Activated CD4-positive, alpha-beta memory T cell treated with anti-CD3 and anti-CD28 coated beads, Interleukin-2, amount 10 ng/mL, durations not matched to agents 7 days and 5 days (primary cell): ENCODE measurements around the gene TWF1. TPM values are rescaled to one million over a fixed set of nuclear protein-coding genes. Genes with fewer than 3 reads are reported as not detected.
"Not testable (repeated sequence)": the region's sequence is repeated elsewhere in the genome, so short reads cannot be mapped to it uniquely, and the experiment has no call there.

Source experiments
- CTCF ChIA-PET: fragments of 350-600 bp; sonication (Branson Sonifier 250); formaldehyde crosslinking; loops from one replicate; lab custom pipeline; 2021; ENCODE audit warnings: antibody characterized with exemption, inconsistent platforms; lab: Charles Lee
- POLR2A ChIA-PET: fragments of 350-600 bp; sonication (Branson Sonifier 250); formaldehyde crosslinking; loops from one replicate; lab custom pipeline; 2021; ENCODE audit warnings: antibody characterized with exemption; lab: Charles Lee
- DNase-seq: peaks from one replicate; pipeline ENCODE4 v3.0.0-alpha.2; 2020
- H3K27ac Mint-ChIP-seq: one replicate; pipeline ENCODE4 v1.8.0; 2021; ENCODE audit warnings: mild to moderate bottlenecking, mixed read lengths
- H3K27me3 Mint-ChIP-seq: one replicate; pipeline ENCODE4 v1.8.0; 2021; ENCODE audit warnings: mixed read lengths
- H3K36me3 Mint-ChIP-seq: one replicate; pipeline ENCODE4 v1.8.0; 2021; ENCODE audit warnings: low read depth, mixed read lengths
- H3K4me1 Mint-ChIP-seq: one replicate; pipeline ENCODE4 v1.8.0; 2021; ENCODE audit warnings: mixed read lengths
- H3K4me3 Mint-ChIP-seq: one replicate; pipeline ENCODE4 v1.8.0; 2021; ENCODE audit warnings: mild to moderate bottlenecking, mixed read lengths
- H3K9me3 Mint-ChIP-seq: one replicate; pipeline ENCODE4 v1.8.0; 2021; ENCODE audit warnings: mixed read lengths
- total RNA-seq, 2 experiments: library from RNA; stranded (reverse); gene quantifications; one replicate each; pipeline ENCODE4 v1.2.3, GENCODE V29; 2021

TWF1 gene
- total RNA-seq, result 10 to 100 TPM; 29.1 to 33.6 TPM

DNA sequence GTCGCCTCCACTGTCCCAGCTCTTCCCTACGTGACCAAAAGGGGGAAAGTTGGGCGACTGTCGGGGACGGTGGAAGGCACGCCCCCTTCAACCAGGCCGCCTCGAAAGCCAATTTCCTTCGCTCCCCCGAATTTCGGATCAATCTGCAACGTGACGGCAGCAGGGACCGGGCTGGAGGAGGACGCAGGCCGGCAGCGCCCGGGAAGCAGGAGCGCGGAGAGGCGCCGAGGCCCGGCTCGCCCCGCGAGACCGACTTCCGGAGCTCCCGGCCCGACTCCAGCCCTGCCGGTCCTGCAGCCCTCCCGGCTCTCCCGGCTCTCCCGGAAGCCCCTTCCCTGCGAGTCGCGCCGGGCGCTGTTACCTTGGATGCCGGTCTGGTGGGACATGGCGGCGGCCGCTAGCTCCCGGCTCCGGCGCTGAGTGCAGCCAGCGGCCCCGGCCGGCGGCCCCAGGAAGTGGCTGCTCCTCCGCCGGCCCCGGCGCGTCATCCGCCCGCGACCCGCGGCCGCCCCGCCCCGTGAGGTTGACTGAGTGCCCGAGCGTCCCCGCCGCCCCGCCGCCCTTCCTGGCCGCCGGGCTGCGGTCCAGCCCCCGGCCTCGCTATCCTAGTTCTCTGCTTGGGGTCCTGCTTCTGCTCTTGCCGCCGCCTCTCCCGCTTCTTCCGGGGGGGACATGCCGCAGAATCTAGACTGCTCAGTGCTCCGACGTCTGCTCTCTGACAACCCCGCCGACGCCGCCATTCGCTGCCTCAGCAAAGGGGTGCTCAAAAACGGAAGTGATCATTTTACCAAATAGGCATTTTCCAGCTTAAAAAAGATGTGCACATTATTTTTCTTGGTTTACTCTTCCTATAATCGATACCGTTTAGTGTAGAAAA lies at the start of gene TWF1:
Gene TWF1 (minus strand): TSS at position 458 of the 877 bp plus-strand sequence. CDS start 72 bp downstream, at position 386.
- no peaks in the 10 kb centered on the region for H3K27me3 Mint-ChIP-seq
- peaks cover 21% of the 10 kb centered on the region for H3K36me3 Mint-ChIP-seq
- ChIA-PET CTCF (interaction anchor here (0.9 to 2.3 kb wide), 7 partner anchors 9 to 76 kb away, joined by 3 to 11 read pairs (median 4); partner anchors contain the start of genes IRAK4 and TMEM117), POLR2A (interaction anchor here (0.7 to 5.5 kb wide), 22 partner anchors 9 to 77 kb away, joined by 3 to 88 read pairs (median 5); partner anchors contain the start of genes IRAK4, PUS7L and TMEM117)
- H3K4me3 Mint-ChIP-seq, result peak within 1 kb of the TSS; percentile 96
- DNase-seq, result peak; percentile 90
- H3K27ac Mint-ChIP-seq, result peak within 1 kb of the TSS; percentile 100
- H3K4me1 Mint-ChIP-seq, result peaks cover 34% of the 10 kb centered on the region
- H3K9me3 Mint-ChIP-seq, result no peaks in the 10 kb centered on the region

DNA sequence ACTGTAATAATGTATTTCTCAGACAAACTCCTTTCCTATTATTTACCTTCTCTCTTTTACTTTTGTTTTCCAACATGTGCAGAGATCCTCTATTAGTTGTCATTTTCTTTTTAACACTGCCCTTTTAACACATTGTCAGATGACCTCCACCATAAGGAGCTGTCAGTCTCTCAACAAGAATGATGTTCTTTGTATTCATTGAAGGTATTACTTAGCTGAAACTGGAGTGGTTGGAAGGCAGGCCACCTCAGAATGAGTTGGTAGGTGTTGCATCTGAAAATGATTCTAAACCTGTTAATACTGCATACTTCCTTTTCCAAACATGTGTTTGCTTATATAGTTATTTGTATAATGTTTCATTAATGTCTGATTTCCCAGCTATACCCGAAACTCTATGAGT lies 46.6 kb upstream of the TWF1 start:
- Mint-ChIP-seq H3K4me3 (no peak overlapping the region), H3K4me1 (peaks cover 5% of the 10 kb centered on the region), H3K36me3 (peaks cover 7% of the 10 kb centered on the region), H3K27ac (no peak overlapping the region), H3K9me3 (peaks cover 2% of the 10 kb centered on the region), H3K27me3 (no peaks in the 10 kb centered on the region)
- ChIA-PET CTCF (no interaction called here), POLR2A (no interaction called here)
- no peak for DNase-seq

DNA sequence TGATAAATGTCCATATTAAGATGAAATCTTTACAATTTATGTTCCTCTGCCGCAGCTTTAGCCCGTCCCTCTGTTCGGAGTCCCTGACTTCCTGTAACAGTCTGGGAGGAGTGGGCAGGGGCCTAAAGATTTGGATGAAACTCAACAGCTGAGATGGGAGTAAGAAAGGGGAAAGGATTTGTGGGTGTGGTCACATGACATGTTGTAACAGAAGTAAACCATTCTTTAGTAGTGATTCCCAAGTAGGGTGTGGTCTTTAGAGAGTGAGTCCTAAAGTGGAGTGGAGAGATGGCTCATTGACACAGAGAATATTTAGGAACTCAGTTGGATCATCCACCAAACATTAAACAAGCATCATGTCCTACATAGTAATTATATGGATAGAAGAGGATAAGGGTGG lies 42.7 kb upstream of the TWF1 start:
- POLR2A ChIA-PET, result no interaction called here
- CTCF ChIA-PET, result no interaction called here

DNA sequence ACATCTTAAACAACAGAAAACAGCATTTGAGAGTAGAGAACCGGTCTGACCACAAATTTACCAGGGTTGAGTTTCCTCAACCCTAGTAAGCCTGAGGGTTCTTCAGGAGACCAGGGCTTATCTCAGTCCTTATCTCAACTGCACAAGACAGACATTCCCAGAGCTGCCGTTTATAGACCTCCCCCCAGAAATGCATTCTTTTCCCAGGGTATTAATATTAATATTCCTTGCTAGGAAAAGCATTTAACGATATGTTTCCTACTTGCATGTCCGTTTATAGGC lies 42.0 kb upstream of the TWF1 start:
- Mint-ChIP-seq H3K4me3 (no peak overlapping the region), H3K9me3 (peaks cover 10% of the 10 kb centered on the region), H3K27ac (no peak overlapping the region), H3K27me3 (no peaks in the 10 kb centered on the region), H3K4me1 (peaks cover 15% of the 10 kb centered on the region), H3K36me3 (peaks cover 16% of the 10 kb centered on the region)
- CTCF ChIA-PET, result no interaction called here
- POLR2A ChIA-PET, result no interaction called here
- no peak for DNase-seq

More for the DNA sequence above, 42.7 kb upstream of the TWF1 start:
- no peaks in the 10 kb centered on the region for H3K27me3 Mint-ChIP-seq
- no peak overlapping the region for H3K4me3 Mint-ChIP-seq
- no peak overlapping the region for H3K27ac Mint-ChIP-seq
- H3K36me3 Mint-ChIP-seq, result peaks cover 16% of the 10 kb centered on the region
- peaks cover 15% of the 10 kb centered on the region for H3K4me1 Mint-ChIP-seq
- peaks cover 10% of the 10 kb centered on the region for H3K9me3 Mint-ChIP-seq
- no peak for DNase-seq

DNA sequence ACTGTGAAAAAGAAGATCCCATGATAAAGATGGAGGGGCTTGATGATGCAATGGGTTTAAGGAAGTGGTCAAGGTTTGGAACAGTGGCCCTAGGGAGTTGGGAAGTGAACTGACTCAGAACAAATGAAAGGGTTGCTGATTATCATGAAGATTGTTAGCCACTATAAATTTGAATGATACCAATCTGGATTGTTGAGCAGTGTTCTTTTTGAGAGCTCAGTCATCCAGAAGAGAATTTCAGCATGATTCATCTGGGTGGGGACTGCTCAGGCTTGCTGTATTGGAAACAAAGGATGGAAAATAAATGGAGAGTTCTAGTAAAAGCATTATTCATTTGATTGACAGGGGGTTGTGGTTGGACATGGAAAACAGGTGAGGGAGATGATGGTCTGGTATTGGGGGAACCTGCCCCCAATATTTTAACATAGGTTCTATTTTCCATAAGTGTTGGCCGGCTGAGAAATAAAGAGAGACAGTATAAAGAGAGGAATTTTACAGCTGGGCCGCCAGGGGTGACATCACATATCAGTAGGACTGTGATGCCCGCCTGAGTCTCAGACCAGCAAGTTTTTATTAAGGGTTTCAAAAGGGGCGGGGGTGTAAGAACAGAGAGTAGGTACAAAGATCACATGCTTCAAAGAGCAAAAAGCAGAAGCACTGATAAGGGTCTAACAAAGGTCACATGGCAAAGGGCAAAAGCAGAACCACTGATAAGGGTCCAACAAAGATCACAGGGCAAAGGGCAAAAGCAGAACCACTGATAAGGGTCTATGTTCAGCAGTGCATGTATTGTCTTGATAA lies 41.5 kb upstream of the TWF1 start:
- CTCF ChIA-PET, POLR2A ChIA-PET, H3K27me3 Mint-ChIP-seq: not testable (repeated sequence)

GRCh38 chr12:43842259-43842658 lies 36.1 kb upstream of the TWF1 start:
- no peak for DNase-seq
- H3K9me3 Mint-ChIP-seq, result peaks cover 4% of the 10 kb centered on the region
- no peaks in the 10 kb centered on the region for H3K27me3 Mint-ChIP-seq
- H3K36me3 Mint-ChIP-seq, result peaks cover 5% of the 10 kb centered on the region
- peaks cover 7% of the 10 kb centered on the region for H3K4me1 Mint-ChIP-seq
- ChIA-PET CTCF (no interaction called here), POLR2A (no interaction called here)
- H3K27ac Mint-ChIP-seq, result no peak overlapping the region
- no peak overlapping the region for H3K4me3 Mint-ChIP-seq

More for the DNA sequence above, 41.5 kb upstream of the TWF1 start:
- Mint-ChIP-seq H3K36me3 (peaks cover 16% of the 10 kb centered on the region), H3K4me1 (peaks cover 15% of the 10 kb centered on the region)
- not testable (repeated sequence) for H3K27ac Mint-ChIP-seq, DNase-seq, H3K9me3 Mint-ChIP-seq, H3K4me3 Mint-ChIP-seq

DNA sequence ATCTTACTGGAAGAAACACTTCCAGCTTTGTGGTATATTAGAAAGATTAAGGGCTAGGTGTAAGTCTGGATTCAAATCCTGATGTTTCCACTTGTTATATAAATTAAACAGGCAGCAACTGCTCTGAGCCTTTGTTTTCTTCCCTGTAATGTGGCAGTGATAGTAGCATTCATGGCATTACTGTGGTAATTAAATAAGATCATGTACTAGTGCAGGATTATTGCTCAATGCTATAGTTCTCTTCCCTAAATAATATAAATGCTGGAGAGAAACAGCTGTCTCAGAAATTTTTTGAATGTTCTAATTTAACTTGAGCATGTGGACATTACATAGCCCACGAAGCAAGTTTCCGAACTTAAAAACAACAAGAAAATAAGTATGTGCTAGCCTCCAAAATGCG lies 35.1 kb upstream of the TWF1 start:
- CTCF ChIA-PET, result no interaction called here
- Mint-ChIP-seq H3K9me3 (no peaks in the 10 kb centered on the region), H3K27me3 (no peaks in the 10 kb centered on the region), H3K36me3 (no peaks in the 10 kb centered on the region), H3K27ac (no peak overlapping the region), H3K4me3 (no peak overlapping the region), H3K4me1 (peaks cover 3% of the 10 kb centered on the region)
- DNase-seq, result no peak
- POLR2A ChIA-PET, result interaction anchor here (1.2 kb wide), 1 partner anchor 34 kb away, joined by 3 read pairs; no protein-coding TSS in a partner anchor

DNA sequence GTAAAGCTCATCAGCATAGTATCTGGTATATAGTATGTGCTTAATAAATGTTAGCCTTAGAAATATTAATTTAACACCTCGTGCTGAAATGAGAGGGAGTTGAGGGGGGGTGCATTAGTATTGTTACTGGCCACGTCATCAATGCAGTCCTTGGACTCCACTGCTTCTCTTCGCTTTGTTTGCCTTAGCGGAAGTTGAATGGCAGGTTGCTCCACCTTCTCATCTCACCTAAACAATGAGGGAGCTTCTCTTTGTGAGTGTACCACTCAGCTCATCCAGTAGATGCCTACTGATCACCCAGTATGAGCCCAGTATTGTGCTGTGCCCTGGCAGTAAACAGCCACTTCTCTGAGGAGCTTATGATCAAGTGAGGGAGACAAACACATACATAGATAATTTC lies 34.2 kb upstream of the TWF1 start:
- ChIA-PET POLR2A (interaction anchor here (1.2 kb wide), 1 partner anchor 34 kb away, joined by 3 read pairs; no protein-coding TSS in a partner anchor), CTCF (no interaction called here)
- no peak overlapping the region for H3K27ac Mint-ChIP-seq
- no peak overlapping the region for H3K4me3 Mint-ChIP-seq
- H3K36me3 Mint-ChIP-seq, result no peaks in the 10 kb centered on the region
- H3K27me3 Mint-ChIP-seq, result no peaks in the 10 kb centered on the region
- DNase-seq, result no peak
- no peaks in the 10 kb centered on the region for H3K9me3 Mint-ChIP-seq
- H3K4me1 Mint-ChIP-seq, result peaks cover 4% of the 10 kb centered on the region

- H3K27me3 Mint-ChIP-seq, result peaks cover 6% of the 10 kb centered on the region
- no peaks in the 10 kb centered on the region for H3K36me3 Mint-ChIP-seq
- POLR2A ChIA-PET, result interaction anchor here (0.9 to 2.8 kb wide), 7 partner anchors 12 to 77 kb away, joined by 4 to 56 read pairs (median 5); partner anchors contain the start of genes IRAK4, PUS7L and TWF1
- H3K4me1 Mint-ChIP-seq, result peaks cover 22% of the 10 kb centered on the region
- no peaks in the 10 kb centered on the region for H3K9me3 Mint-ChIP-seq
- CTCF ChIA-PET, result interaction anchor here (2.4 kb wide), 1 partner anchor 30 kb away, joined by 11 read pairs; the partner anchor contains the start of gene TWF1
- peak overlapping the region; percentile 62 for H3K4me3 Mint-ChIP-seq
- no peak overlapping the region for H3K27ac Mint-ChIP-seq
- DNase-seq, result no peak
These were observed 30.4 kb upstream of the TWF1 start for GRCh38 chr12:43836475-43836989.

DNA sequence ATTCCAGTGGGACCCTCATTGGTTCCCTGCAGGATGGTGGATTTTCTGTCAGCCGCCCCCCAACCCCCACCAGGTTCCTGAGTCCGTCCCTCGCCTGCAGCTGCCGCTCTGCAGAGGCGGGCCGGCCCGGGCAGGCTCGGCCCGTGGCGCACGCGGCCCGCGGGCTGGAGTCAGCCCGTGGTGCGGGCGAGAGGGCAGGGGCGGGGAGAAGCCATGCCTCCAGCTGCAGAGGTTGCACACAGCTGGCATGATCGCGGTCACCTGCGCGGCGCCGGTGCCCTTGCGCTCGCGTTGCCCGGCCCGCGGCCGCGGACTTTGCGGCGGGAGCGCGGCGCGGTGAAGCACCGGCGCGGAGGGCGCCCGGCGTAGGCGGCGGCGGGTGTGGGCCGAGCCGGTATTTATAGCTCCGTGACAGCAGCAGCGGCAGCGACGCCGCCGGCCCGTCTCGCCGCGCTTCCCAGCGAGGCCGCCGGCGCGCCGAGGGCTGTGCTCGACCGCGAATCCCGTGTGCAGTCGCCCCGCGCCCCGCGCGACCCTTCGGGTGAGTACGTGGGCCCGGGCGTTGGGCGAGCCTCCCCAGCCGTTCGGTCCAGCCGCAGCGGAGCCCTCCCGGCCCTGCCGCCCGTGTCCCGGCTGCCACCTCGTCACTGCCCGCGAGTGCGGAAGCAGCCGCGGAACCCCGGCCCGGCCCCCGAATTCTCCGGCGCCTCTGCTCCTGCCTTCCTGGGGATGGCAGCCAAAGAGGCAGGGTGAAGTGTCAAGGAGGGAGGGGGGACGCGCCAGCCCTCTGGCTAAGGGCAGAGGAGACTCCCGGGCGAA lies 29.7 kb upstream of the TWF1 start, which contains the start of gene TMEM117:
Gene TMEM117 (plus strand): TSS at position 426 of the 819 bp plus-strand sequence.
- H3K36me3 Mint-ChIP-seq, result no peaks in the 10 kb centered on the region
- H3K27ac Mint-ChIP-seq, result peak within 1 kb of the TSS; percentile 57
- H3K4me3 Mint-ChIP-seq, result peak within 1 kb of the TSS; percentile 84
- H3K4me1 Mint-ChIP-seq, result peaks cover 22% of the 10 kb centered on the region
- H3K9me3 Mint-ChIP-seq, result no peaks in the 10 kb centered on the region
- ChIA-PET CTCF (interaction anchor here (2.4 kb wide), 1 partner anchor 29 kb away, joined by 11 read pairs; the partner anchor contains the start of gene TWF1), POLR2A (interaction anchor here (0.9 to 2.8 kb wide), 7 partner anchors 11 to 77 kb away, joined by 3 to 56 read pairs (median 5); partner anchors contain the start of genes IRAK4, PUS7L and TWF1)
- peak; percentile 61 for DNase-seq
- peaks cover 6% of the 10 kb centered on the region for H3K27me3 Mint-ChIP-seq

DNA sequence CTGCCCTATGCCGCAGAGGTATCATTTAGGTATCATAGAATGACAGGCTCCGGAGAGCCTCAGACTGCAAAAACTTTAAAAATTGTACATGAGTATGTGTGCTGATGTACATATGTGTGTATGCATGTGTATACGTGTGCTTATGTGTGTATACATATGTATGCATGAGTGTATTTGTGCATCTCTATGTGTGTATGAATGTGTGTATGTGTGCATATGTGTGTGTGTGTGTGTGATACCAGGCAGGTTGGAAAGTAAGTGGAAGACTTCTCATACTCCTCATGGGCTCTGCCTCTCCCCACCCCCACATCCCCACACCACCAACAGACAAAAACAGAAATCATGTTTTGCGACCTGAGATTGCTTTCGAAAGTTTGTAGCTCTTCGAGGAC lies 29.1 kb upstream of the TWF1 start:
- no peaks in the 10 kb centered on the region for H3K9me3 Mint-ChIP-seq
- H3K36me3 Mint-ChIP-seq, result no peaks in the 10 kb centered on the region
- peak overlapping the region; percentile 57 for H3K27ac Mint-ChIP-seq
- POLR2A ChIA-PET, result interaction anchor here (0.9 to 2.8 kb wide), 7 partner anchors 11 to 76 kb away, joined by 3 to 56 read pairs (median 5); partner anchors contain the start of genes IRAK4, PUS7L and TWF1
- peaks cover 6% of the 10 kb centered on the region for H3K27me3 Mint-ChIP-seq
- peak; percentile 19 for DNase-seq
- peaks cover 22% of the 10 kb centered on the region for H3K4me1 Mint-ChIP-seq
- CTCF ChIA-PET, result interaction anchor here (2.4 kb wide), 1 partner anchor 29 kb away, joined by 11 read pairs; the partner anchor contains the start of gene TWF1
- H3K4me3 Mint-ChIP-seq, result peak overlapping the region; percentile 84
